Measurements from ENCODE around the gene RNF220. TPM values are rescaled to one million over a fixed set of nuclear protein-coding genes. Genes with fewer than 3 reads are reported as not detected.

Gene RNF220
- total and polyA plus RNA-seq, 9 of the 15 experiments (the other 6 are each of a cell fraction or from before 2014, with no cell fraction given): 5.1 to 117 (median 66.9) TPM

- no peak for TF ChIP-seq ZBTB33 (CRISPR knock-in tag; IDR thresholded peaks at IDR 0.05)
- TF ChIP-seq CHD4 (IDR thresholded peaks at IDR 0.05; ENCODE audit: insufficient read depth, insufficient replicate concordance, low read depth, low read length, poor library complexity, severe bottlenecking): no peak
- no peak for TF ChIP-seq SMARCC2 (IDR thresholded peaks at IDR 0.05; ENCODE audit: low read depth)
- TF ChIP-seq, protein P1, sequence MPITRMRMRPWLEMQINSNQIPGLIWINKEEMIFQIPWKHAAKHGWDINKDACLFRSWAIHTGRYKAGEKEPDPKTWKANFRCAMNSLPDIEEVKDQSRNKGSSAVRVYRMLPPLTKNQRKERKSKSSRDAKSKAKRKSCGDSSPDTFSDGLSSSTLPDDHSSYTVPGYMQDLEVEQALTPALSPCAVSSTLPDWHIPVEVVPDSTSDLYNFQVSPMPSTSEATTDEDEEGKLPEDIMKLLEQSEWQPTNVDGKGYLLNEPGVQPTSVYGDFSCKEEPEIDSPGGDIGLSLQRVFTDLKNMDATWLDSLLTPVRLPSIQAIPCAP (CRISPR knock-in tag; IDR thresholded peaks at IDR 0.05; ENCODE audit: borderline replicate concordance): no peak
- TF ChIP-seq ZBTB40 (IDR thresholded peaks at IDR 0.05): no peak
- TF ChIP-seq ZBTB40 (CRISPR knock-in tag; IDR thresholded peaks at IDR 0.05): no peak
- no peak for TF ChIP-seq TGIF2 (CRISPR knock-in tag; IDR thresholded peaks at IDR 0.05)
- TF ChIP-seq CBFA2T3 (IDR thresholded peaks at IDR 0.05): peak; percentile 66
- peak; percentile 44; the same call in 1 of the 2 replicates for TF ChIP-seq PKNOX1 (IDR thresholded peaks at IDR 0.05)
- no peak for TF ChIP-seq IRF9 (tag; IDR thresholded peaks at IDR 0.05)
- no peak for TF ChIP-seq CEBPG (CRISPR knock-in tag; IDR thresholded peaks at IDR 0.05)
- no peak for TF ChIP-seq CEBPG (tag; conservative IDR thresholded peaks at IDR 0.05 in 1 of 2, IDR thresholded peaks at IDR 0.05 in 1 of 2)
Measured at GRCh38 chr1:44624268-44624901, 219.3 kb downstream of the RNF220 start (continued).

Data from K562 (cell line).